Right lobe of liver (tissue), 4 donors: ENCODE data around the gene BMERB1.

ENCODE experiments used
- POLR2A ChIP-seq: fragments of 450-650 bp; IDR thresholded peaks from one replicate; pipeline ENCODE4 v1.6.1; 2017; ENCODE audit warnings: antibody characterized with exemption, mild to moderate bottlenecking
- TF ChIP-seq, protein P1 (sequence below), 4 donors: fragments of 200-600 bp in 3 of 4; fragments of 450-650 bp in 1 of 4; IDR thresholded peaks; one replicate each; pipeline versions ENCODE4 v1.5.1 to v1.8.0; 2016 to 2022; ENCODE audit warnings: antibody characterized with exemption in 4 of 4, mild to moderate bottlenecking in 2 of 4
- donor health status: DM: no; HTN: no; CAD: no.
- donor health status: DM: no; HTN: no; CAD: no.
- donor health status: DM: no; HTN: yes; CAD: no.

DNA sequence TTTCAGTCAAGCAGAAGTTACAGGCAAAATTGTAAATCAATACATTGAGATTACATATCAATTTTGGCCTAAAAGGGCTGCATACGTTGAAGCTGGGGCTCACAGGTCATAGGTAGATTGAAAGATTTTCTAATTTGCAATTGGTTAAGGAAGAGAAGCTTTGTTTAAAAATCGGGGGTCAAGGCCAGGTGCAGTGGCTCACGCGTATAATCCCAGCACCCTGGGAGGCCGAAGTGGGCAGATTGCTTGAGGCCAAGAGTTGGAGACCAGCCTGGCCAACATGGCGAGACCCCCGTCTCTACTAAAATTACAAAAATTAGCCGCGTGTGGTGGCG, 140.2 kb downstream of the BMERB1 start:
- TF ChIP-seq, protein P1, sequence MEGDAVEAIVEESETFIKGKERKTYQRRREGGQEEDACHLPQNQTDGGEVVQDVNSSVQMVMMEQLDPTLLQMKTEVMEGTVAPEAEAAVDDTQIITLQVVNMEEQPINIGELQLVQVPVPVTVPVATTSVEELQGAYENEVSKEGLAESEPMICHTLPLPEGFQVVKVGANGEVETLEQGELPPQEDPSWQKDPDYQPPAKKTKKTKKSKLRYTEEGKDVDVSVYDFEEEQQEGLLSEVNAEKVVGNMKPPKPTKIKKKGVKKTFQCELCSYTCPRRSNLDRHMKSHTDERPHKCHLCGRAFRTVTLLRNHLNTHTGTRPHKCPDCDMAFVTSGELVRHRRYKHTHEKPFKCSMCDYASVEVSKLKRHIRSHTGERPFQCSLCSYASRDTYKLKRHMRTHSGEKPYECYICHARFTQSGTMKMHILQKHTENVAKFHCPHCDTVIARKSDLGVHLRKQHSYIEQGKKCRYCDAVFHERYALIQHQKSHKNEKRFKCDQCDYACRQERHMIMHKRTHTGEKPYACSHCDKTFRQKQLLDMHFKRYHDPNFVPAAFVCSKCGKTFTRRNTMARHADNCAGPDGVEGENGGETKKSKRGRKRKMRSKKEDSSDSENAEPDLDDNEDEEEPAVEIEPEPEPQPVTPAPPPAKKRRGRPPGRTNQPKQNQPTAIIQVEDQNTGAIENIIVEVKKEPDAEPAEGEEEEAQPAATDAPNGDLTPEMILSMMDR (IDR thresholded peaks at IDR 0.05) = no peak
- TF ChIP-seq POLR2A = no peak
